MM.1S (cell line): ENCODE measurements around the gene CHN1.

Source experiments
- EZH2phosphoT487 ChIP-seq: fragments of 300-600 bp; sonication (generic); IDR thresholded peaks from 2 replicates; pipeline ENCODE4 v1.6.1; 2018; ENCODE audit warnings: antibody characterized with exemption, low read length
- TF ChIP-seq, protein P1 (sequence below): fragments of 300-600 bp; sonication (generic); IDR thresholded peaks from 2 replicates; pipeline ENCODE4 v1.5.1; 2016; ENCODE audit warnings: antibody characterized with exemption, low read length, mixed read lengths

DNA sequence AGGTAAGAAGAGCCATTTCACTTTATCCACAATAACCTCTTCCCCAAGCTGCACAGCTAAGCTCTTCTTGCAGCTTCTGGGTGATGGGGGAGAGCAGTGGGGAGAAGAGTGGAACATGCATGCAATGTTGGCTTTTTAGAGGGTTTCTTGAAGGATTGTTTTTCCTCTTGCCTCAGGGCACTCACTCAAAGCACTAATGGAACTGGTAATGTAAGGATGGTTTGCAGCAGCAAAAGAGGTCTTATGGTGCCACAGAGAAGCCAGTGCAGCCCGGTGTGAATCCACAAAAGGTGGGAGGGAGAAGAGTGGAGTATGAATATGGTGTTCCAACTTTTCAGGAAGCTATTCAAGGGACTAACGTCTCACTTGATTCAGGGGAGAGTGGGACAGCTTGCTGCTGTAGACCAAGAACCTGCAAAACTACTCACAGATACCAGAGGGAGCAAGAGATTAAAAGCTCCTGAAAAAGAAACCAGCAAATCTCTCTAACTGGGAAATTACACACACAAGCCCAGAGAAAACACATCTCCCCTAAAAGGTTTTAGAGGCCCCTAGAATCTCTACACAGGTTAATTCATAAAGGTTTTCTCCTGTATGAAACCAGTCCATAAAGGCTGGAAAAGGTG is 116.4 kb downstream of the CHN1 start:
- no peak for TF ChIP-seq EZH2phosphoT487
- TF ChIP-seq, protein P1, sequence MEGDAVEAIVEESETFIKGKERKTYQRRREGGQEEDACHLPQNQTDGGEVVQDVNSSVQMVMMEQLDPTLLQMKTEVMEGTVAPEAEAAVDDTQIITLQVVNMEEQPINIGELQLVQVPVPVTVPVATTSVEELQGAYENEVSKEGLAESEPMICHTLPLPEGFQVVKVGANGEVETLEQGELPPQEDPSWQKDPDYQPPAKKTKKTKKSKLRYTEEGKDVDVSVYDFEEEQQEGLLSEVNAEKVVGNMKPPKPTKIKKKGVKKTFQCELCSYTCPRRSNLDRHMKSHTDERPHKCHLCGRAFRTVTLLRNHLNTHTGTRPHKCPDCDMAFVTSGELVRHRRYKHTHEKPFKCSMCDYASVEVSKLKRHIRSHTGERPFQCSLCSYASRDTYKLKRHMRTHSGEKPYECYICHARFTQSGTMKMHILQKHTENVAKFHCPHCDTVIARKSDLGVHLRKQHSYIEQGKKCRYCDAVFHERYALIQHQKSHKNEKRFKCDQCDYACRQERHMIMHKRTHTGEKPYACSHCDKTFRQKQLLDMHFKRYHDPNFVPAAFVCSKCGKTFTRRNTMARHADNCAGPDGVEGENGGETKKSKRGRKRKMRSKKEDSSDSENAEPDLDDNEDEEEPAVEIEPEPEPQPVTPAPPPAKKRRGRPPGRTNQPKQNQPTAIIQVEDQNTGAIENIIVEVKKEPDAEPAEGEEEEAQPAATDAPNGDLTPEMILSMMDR: peak; percentile 26; the same call in 1 of the 2 replicates
